ENCODE results near the gene WASF3.

DNA sequence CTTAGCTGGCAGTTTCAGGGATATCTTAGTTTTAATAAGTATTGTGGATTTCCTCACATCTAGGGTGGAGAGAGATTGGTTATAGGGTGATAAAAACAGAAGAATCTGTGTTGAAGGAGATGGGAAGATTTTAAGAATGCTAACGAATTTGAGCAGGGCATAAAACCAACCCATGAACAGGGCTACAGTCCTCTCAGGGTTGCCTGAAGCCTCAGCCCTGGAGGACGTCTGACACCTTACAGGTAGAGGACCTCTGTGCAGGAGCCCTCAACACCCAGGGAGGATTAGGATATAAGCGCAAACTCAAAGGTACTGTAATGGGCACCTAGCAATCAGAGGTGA lies 461 bp upstream of the WASF3 start:
- TF ChIP-seq GATA2 (IDR thresholded peaks at IDR 0.05; ENCODE audit: low read depth, low read length) (no peak), GATA3 (IDR thresholded peaks at IDR 0.05; ENCODE audit: low read depth, low read length) (no peak)
